WTC11 (cell line): ENCODE results near the gene PKP4. TPM values are rescaled to one million over a fixed set of nuclear protein-coding genes. Genes with fewer than 3 reads are reported as not detected.

Source experiments
- ATAC-seq: fragments of 200-7000 bp; cut with Tn5 transposase; 2 replicates; pipeline ENCODE4 v1.10.0; 2021; ENCODE audit warnings: mild to moderate bottlenecking, moderate library complexity
- CTCF ChIA-PET: fragments of 300-600 bp; sonication (Branson Sonifier 250); formaldehyde crosslinking; loops from one replicate; lab custom pipeline; 2021; ENCODE audit warnings: antibody characterized with exemption; lab: Charles Lee
- POLR2A ChIA-PET: fragments of 350-600 bp; sonication (Branson Sonifier 250); formaldehyde crosslinking; loops from one replicate; lab custom pipeline; 2021; ENCODE audit warnings: antibody characterized with exemption; lab: Charles Lee
- DNase-seq: peaks from one replicate; pipeline ENCODE4 v3.0.0; 2021; ENCODE audit warnings: low spot score
- H3K27ac Mint-ChIP-seq: 2 replicates; pipeline ENCODE4 v1.8.0; 2021; ENCODE audit warnings: mixed read lengths
- H3K27me3 Mint-ChIP-seq: 2 replicates; pipeline ENCODE4 v1.8.0; 2021; ENCODE audit warnings: low read depth, mild to moderate bottlenecking, moderate library complexity, mixed read lengths
- H3K36me3 Mint-ChIP-seq: 2 replicates; pipeline ENCODE4 v1.8.0; 2021; ENCODE audit warnings: mixed read lengths
- H3K4me1 Mint-ChIP-seq: 2 replicates; pipeline ENCODE4 v1.8.0; 2022; ENCODE audit warnings: mixed read lengths
- H3K4me3 Mint-ChIP-seq: 2 replicates; pipeline ENCODE4 v1.8.0; 2021; ENCODE audit warnings: mild to moderate bottlenecking, moderate library complexity, mixed read lengths
- H3K9me3 Mint-ChIP-seq: 2 replicates; pipeline ENCODE4 v1.8.0; 2021; ENCODE audit warnings: mixed read lengths
- AFF4 ChIP-seq: sonication (generic); formaldehyde crosslinking; IDR thresholded peaks from 2 replicates; pipeline ENCODE4 v1.8.1; 2023; ENCODE audit warnings: mild to moderate bottlenecking, missing genetic modification reagents, borderline replicate concordance
- ATF2 ChIP-seq: sonication (generic); formaldehyde crosslinking; IDR thresholded peaks from 2 replicates; pipeline ENCODE4 v1.8.1; 2022; ENCODE audit warnings: low read depth, missing genetic modification reagents, borderline replicate concordance
- ATF3 ChIP-seq: sonication (generic); formaldehyde crosslinking; conservative IDR thresholded peaks from 2 replicates; pipeline ENCODE4 v1.8.1; 2022; ENCODE audit warnings: mild to moderate bottlenecking, missing genetic modification reagents
- CBFB ChIP-seq: sonication (generic); formaldehyde crosslinking; IDR thresholded peaks from 2 replicates; pipeline ENCODE4 v1.8.1; 2022; ENCODE audit warnings: mild to moderate bottlenecking, low read depth, missing genetic modification reagents
- CTCF ChIP-seq: fragments of 200-600 bp; IDR thresholded peaks from 2 replicates; pipeline ENCODE4 v1.8.0; 2022; ENCODE audit warnings: antibody characterized with exemption
- E2F4 ChIP-seq: sonication (generic); formaldehyde crosslinking; IDR thresholded peaks from 2 replicates; pipeline ENCODE4 v1.8.1; 2022; ENCODE audit warnings: low read depth, mild to moderate bottlenecking, moderate library complexity, missing genetic modification reagents, borderline replicate concordance
- ELF4 ChIP-seq: sonication (generic); formaldehyde crosslinking; IDR thresholded peaks from 2 replicates; pipeline ENCODE4 v1.8.1; 2022; ENCODE audit warnings: low read depth, mild to moderate bottlenecking, moderate library complexity, missing genetic modification reagents
- ERG ChIP-seq: fragments of 250-450 bp; sonication (Bioruptor Pico); IDR thresholded peaks from 2 replicates; pipeline ENCODE4 v1.8.0; 2021; ENCODE audit warnings: mild to moderate bottlenecking
- FOXK1 ChIP-seq: sonication (generic); formaldehyde crosslinking; IDR thresholded peaks from 2 replicates; pipeline ENCODE4 v1.8.0; 2022; ENCODE audit warnings: mild to moderate bottlenecking, moderate library complexity, missing genetic modification reagents
- GABPB1 ChIP-seq: sonication (generic); formaldehyde crosslinking; IDR thresholded peaks from 2 replicates; pipeline ENCODE4 v1.8.1; 2023; ENCODE audit warnings: mild to moderate bottlenecking, missing genetic modification reagents
- IRF1 ChIP-seq: sonication (generic); formaldehyde crosslinking; IDR thresholded peaks from 2 replicates; pipeline ENCODE4 v1.8.0; 2023; ENCODE audit warnings: missing genetic modification reagents
- MAX ChIP-seq: sonication (generic); formaldehyde crosslinking; IDR thresholded peaks from 2 replicates; pipeline ENCODE4 v1.8.0; 2022; ENCODE audit warnings: mild to moderate bottlenecking, missing genetic modification reagents
- MXD4 ChIP-seq: fragments of 250-450 bp; sonication (Bioruptor Pico); IDR thresholded peaks from 2 replicates; pipeline ENCODE4 v1.8.0; 2021; ENCODE audit warnings: mild to moderate bottlenecking, moderate library complexity, borderline replicate concordance
- NFYB ChIP-seq: sonication (generic); formaldehyde crosslinking; conservative IDR thresholded peaks from 2 replicates; pipeline ENCODE4 v1.8.0; 2022; ENCODE audit warnings: low read depth, missing genetic modification reagents
- RORB ChIP-seq: fragments of 250-450 bp; sonication (Bioruptor Pico); IDR thresholded peaks from 2 replicates; pipeline ENCODE4 v1.9.0; 2021; ENCODE audit warnings: mild to moderate bottlenecking
- SMAD4 ChIP-seq: sonication (generic); formaldehyde crosslinking; IDR thresholded peaks from 2 replicates; pipeline ENCODE4 v1.8.0; 2022; ENCODE audit warnings: mild to moderate bottlenecking, missing genetic modification reagents
- TEAD4 ChIP-seq: sonication (generic); formaldehyde crosslinking; IDR thresholded peaks from 2 replicates; pipeline ENCODE4 v1.8.0; 2022; ENCODE audit warnings: mild to moderate bottlenecking, missing genetic modification reagents
- USF1 ChIP-seq: sonication (generic); formaldehyde crosslinking; IDR thresholded peaks from 2 replicates; pipeline ENCODE4 v1.8.0; 2022; ENCODE audit warnings: mild to moderate bottlenecking, missing genetic modification reagents
- ZNF138 ChIP-seq: sonication (generic); formaldehyde crosslinking; conservative IDR thresholded peaks from 2 replicates; pipeline ENCODE4 v1.8.1; 2022; ENCODE audit warnings: mild to moderate bottlenecking, moderate library complexity, missing genetic modification reagents
- ZNF396 ChIP-seq: fragments of 250-450 bp; sonication (Bioruptor Pico); IDR thresholded peaks from 2 replicates; pipeline ENCODE4 v1.8.0; 2021; ENCODE audit warnings: mild to moderate bottlenecking, moderate library complexity, borderline replicate concordance
- total RNA-seq: library from RNA; stranded (reverse); gene quantifications from 3 replicates; pipeline ENCODE4 v1.2.3, GENCODE V29; 2021

Gene PKP4
- total RNA-seq, 1 experiment from 2014 or later, result 78.9 TPM

- no peak for TF ChIP-seq ATF2 (CRISPR knock-in tag)
- TF ChIP-seq ATF3 (CRISPR knock-in tag), result no peak
- TF ChIP-seq USF1 (CRISPR knock-in tag), result no peak
- TF ChIP-seq ELF4 (CRISPR knock-in tag), result no peak
- no peak for TF ChIP-seq MXD4 (CRISPR knock-in tag)
- no peak for TF ChIP-seq SMAD4 (CRISPR knock-in tag)
- no peak for TF ChIP-seq MAX (CRISPR knock-in tag)
Measured at GRCh38 chr2:158723181-158723838, 266.6 kb downstream of the PKP4 start (continued).

GRCh38 chr2:158723921-158724802 is 267.4 kb downstream of the PKP4 start:
- peaks cover 23% of the 10 kb centered on the region for H3K4me1 Mint-ChIP-seq
- H3K4me3 Mint-ChIP-seq, result no peak overlapping the region
- peak; percentile 55 for DNase-seq
- TF ChIP-seq ERG (CRISPR knock-in tag) (no peak), CTCF (peak; percentile 39), ELF4 (CRISPR knock-in tag) (no peak), E2F4 (CRISPR knock-in tag) (no peak), FOXK1 (CRISPR knock-in tag) (no peak), ATF3 (CRISPR knock-in tag) (no peak), RORB (CRISPR knock-in tag) (no peak), TEAD4 (no peak), ZNF138 (CRISPR knock-in tag) (0 out of 2 replicates have a peak, but pooled peaks have one; percentile 39), AFF4 (no peak), GABPB1 (CRISPR knock-in tag) (0 out of 2 replicates have a peak, but pooled peaks have one; percentile 30), NFYB (CRISPR knock-in tag) (no peak), ZNF396 (CRISPR knock-in tag) (no peak), CBFB (CRISPR knock-in tag) (no peak), IRF1 (CRISPR knock-in tag) (peak; percentile 65; the same call in 1 of the 2 replicates)
- POLR2A ChIA-PET, result interaction anchor here (0.9 kb wide), 1 partner anchor 21 kb away, joined by 3 read pairs; no protein-coding TSS in a partner anchor
- no peaks in the 10 kb centered on the region; the same call in 1 of the 2 replicates for H3K27me3 Mint-ChIP-seq
- H3K9me3 Mint-ChIP-seq, result no peaks in the 10 kb centered on the region
- H3K36me3 Mint-ChIP-seq, result no peaks in the 10 kb centered on the region
- peak overlapping the region; percentile 50 for H3K27ac Mint-ChIP-seq
- ATAC-seq, result peak; percentile 92
- CTCF ChIA-PET, result interaction anchor here (0.5 to 8.8 kb wide), 38 partner anchors 8 to 713 kb away, joined by 3 to 132 read pairs (median 4); no protein-coding TSS in a partner anchor
